ENCODE measurements around the gene BAD.

- no peak for TF ChIP-seq ATF2 (CRISPR knock-in tag; IDR thresholded peaks at IDR 0.05)
- TF ChIP-seq POLR2AphosphoS5 (IDR thresholded peaks at IDR 0.05; ENCODE audit: low read depth, low read length): no peak
- TF ChIP-seq CHD4 (IDR thresholded peaks at IDR 0.05; ENCODE audit: borderline replicate concordance, low read length): no peak
- TF ChIP-seq ZNF749 (CRISPR knock-in tag; IDR thresholded peaks at IDR 0.05; ENCODE audit: borderline replicate concordance): no peak
- no peak for TF ChIP-seq SIN3A (IDR thresholded peaks at IDR 0.05; ENCODE audit: borderline replicate concordance, low read depth, low read length)
- no peak for TF ChIP-seq KLF16 (CRISPR knock-in tag; IDR thresholded peaks at IDR 0.05)
- TF ChIP-seq CBX5 (CRISPR knock-in tag; IDR thresholded peaks at IDR 0.05; ENCODE audit: borderline replicate concordance): no peak
- TF ChIP-seq ZFP37 (CRISPR knock-in tag; IDR thresholded peaks at IDR 0.05; ENCODE audit: borderline replicate concordance): no peak
- no peak for TF ChIP-seq ZNF816 (CRISPR knock-in tag; IDR thresholded peaks at IDR 0.05; ENCODE audit: borderline replicate concordance)
- TF ChIP-seq CREB1 (IDR thresholded peaks at IDR 0.05): no peak
- no peak for TF ChIP-seq CREB1 (CRISPR knock-in tag; IDR thresholded peaks at IDR 0.05)
- TF ChIP-seq CTCF (CRISPR knock-in tag; IDR thresholded peaks at IDR 0.05): no peak
- TF ChIP-seq CHCHD3 (CRISPR knock-in tag; IDR thresholded peaks at IDR 0.05): no peak
Measured at GRCh38 chr11:64231546-64231945, 52.9 kb downstream of the BAD start.
